GM12878 (cell line): ENCODE measurements around the gene ADAMTS2. TPM values are rescaled to one million over a fixed set of nuclear protein-coding genes. Genes with fewer than 3 reads are reported as not detected.

Source experiments
- ATAC-seq: fragments of 200-7000 bp; cut with Tn5 transposase; 3 replicates; pipeline ENCODE4 v1.9.1; 2020; ENCODE audit warnings: mild to moderate bottlenecking, moderate library complexity
- BruUV-seq: library from RNA; stranded (reverse); fragments of 400-500 nt; replicated peaks from 2 replicates; lab custom pipeline; 2021; lab: Mats Ljungman, UMichigan
- CTCF ChIA-PET: fragments of 300-600 bp; sonication (Branson Sonifier 250); formaldehyde crosslinking; extraction: SDS; loops from one replicate; lab custom pipeline; 2021; ENCODE audit warnings: inconsistent platforms; lab: Yijun Ruan, JAX
- POLR2A ChIA-PET: fragments of 350-600 bp; formaldehyde crosslinking; extraction: SDS; loops from one replicate; lab custom pipeline; 2021; ENCODE audit warnings: inconsistent platforms; lab: Charles Lee
- RAD21 ChIA-PET: fragments of 300-600 bp; sonication (Branson Sonifier 250); formaldehyde crosslinking; loops from one replicate; lab custom pipeline; 2023; ENCODE audit warnings: antibody characterized with exemption; ENCODE audit not compliant: unreplicated experiment; lab: Charles Lee
- SMC1A ChIA-PET: fragments of 300-600 bp; sonication (Branson Sonifier 250); formaldehyde crosslinking; loops from one replicate; lab custom pipeline; 2023; ENCODE audit not compliant: unreplicated experiment, uncharacterized antibody; lab: Charles Lee
- DNase-seq: peaks from one replicate; pipeline ENCODE4 v3.0.0-alpha.2; 2011; ENCODE audit warnings: low read depth, low spot score
- FAIRE-seq: peaks from 3 replicates; lab custom pipeline; 2011; peaks lifted over from hg19 to GRCh38; lab: Jason Lieb, UNC
- H2AFZ ChIP-seq: 2 replicates; pipeline ENCODE4 v1.6.0; 2011; ENCODE audit warnings: low read depth, low read length, control low read depth; ENCODE audit not compliant: control insufficient read depth
- H3K27ac ChIP-seq: 2 replicates; pipeline ENCODE4 v1.5.1; 2011; ENCODE audit warnings: control low read depth; ENCODE audit not compliant: control insufficient read depth, insufficient read depth
- H3K27me3 ChIP-seq, 2 experiments: replicated peaks in 1 of 2; 2 replicates each; pipeline versions ENCODE4 v1.6.0 to v1.6.1; 2011; ENCODE audit warnings: low read length in 1 of 2; ENCODE audit not compliant: control insufficient read depth in 2 of 2, insufficient read depth in 2 of 2
- H3K36me3 ChIP-seq, 2 experiments: 2 replicates each; pipeline ENCODE4 v1.5.1; 2011; ENCODE audit warnings: low read length in 1 of 2; ENCODE audit not compliant: control insufficient read depth in 2 of 2, insufficient read depth in 2 of 2
- H3K4me1 ChIP-seq: 2 replicates; pipeline ENCODE4 v1.6.1; 2011; ENCODE audit warnings: mild to moderate bottlenecking, low read length, moderate library complexity, mixed read lengths; ENCODE audit not compliant: control insufficient read depth, insufficient read depth
- H3K4me2 ChIP-seq: 2 replicates; pipeline ENCODE4 v1.6.0; 2011; ENCODE audit warnings: control low read depth; ENCODE audit not compliant: control insufficient read depth, insufficient read depth
- H3K4me3 ChIP-seq: fragments of 200-600 bp; sonication (generic); 2 replicates; pipeline ENCODE4 v1.5.1; 2016
- H3K79me2 ChIP-seq: 2 replicates; pipeline ENCODE4 v1.6.0; 2011; ENCODE audit warnings: low read length; ENCODE audit not compliant: control insufficient read depth, insufficient read depth
- H3K9ac ChIP-seq: 2 replicates; pipeline ENCODE4 v1.8.0; 2011; ENCODE audit warnings: low read length, control low read depth, mixed read lengths; ENCODE audit not compliant: control insufficient read depth, insufficient read depth
- H3K9me3 ChIP-seq: replicated peaks from 3 replicates; pipeline ENCODE4 v1.5.1; 2011; ENCODE audit warnings: mild to moderate bottlenecking, low read length; ENCODE audit not compliant: control insufficient read depth, insufficient read depth
- H4K20me1 ChIP-seq: 2 replicates; pipeline ENCODE4 v1.6.0; 2011; ENCODE audit not compliant: control insufficient read depth, insufficient read depth
- ASH2L ChIP-seq: fragments of 300-600, 200-600 bp; sonication (generic); IDR thresholded peaks from 2 replicates; pipeline ENCODE4 v1.6.1; 2017; ENCODE audit warnings: low read depth, mild to moderate bottlenecking, borderline replicate concordance
- ATF3 ChIP-seq: IDR thresholded peaks from 2 replicates; pipeline ENCODE4 v1.6.1; 2011; ENCODE audit warnings: low read depth, mild to moderate bottlenecking, low read length, moderate library complexity, borderline replicate concordance; ENCODE audit errors: extremely low read depth
- BRCA1 ChIP-seq: IDR thresholded peaks from 2 replicates; pipeline ENCODE4 v1.6.1; 2011; ENCODE audit warnings: low read depth, low read length, improper control_type of control experiment
- GABPA ChIP-seq: IDR thresholded peaks from 2 replicates; pipeline ENCODE4 v1.6.1; 2014; ENCODE audit warnings: antibody characterized with exemption, low read depth, mild to moderate bottlenecking, inconsistent platforms
- IKZF2 ChIP-seq, 2 experiments: fragments of 450-650 bp; IDR thresholded peaks; 2 replicates each; pipeline ENCODE4 v1.6.1; 2017; ENCODE audit warnings: mild to moderate bottlenecking in 2 of 2, moderate library complexity in 2 of 2
- IRF5 ChIP-seq: fragments of 450-650 bp; IDR thresholded peaks from 2 replicates; pipeline ENCODE4 v1.6.1; 2017; ENCODE audit warnings: borderline replicate concordance
- KAT2A ChIP-seq: conservative IDR thresholded peaks from 2 replicates; pipeline ENCODE4 v1.6.1; 2011; ENCODE audit warnings: low read depth, low read length; ENCODE audit not compliant: control insufficient read depth
- LARP7 ChIP-seq: fragments of 450-650 bp; IDR thresholded peaks from 2 replicates; pipeline ENCODE4 v1.6.1; 2017; ENCODE audit warnings: mild to moderate bottlenecking
- PML ChIP-seq: IDR thresholded peaks from 2 replicates; pipeline ENCODE4 v1.6.1; 2012; ENCODE audit warnings: low read length, inconsistent platforms
- POLR2AphosphoS5 ChIP-seq: IDR thresholded peaks from 2 replicates; pipeline ENCODE4 v1.6.1; 2011; ENCODE audit warnings: mild to moderate bottlenecking, low read length, inconsistent platforms
- RAD21 ChIP-seq: IDR thresholded peaks from 2 replicates; pipeline ENCODE4 v1.6.1; 2011; ENCODE audit warnings: mild to moderate bottlenecking, low read depth, low read length, moderate library complexity; ENCODE audit not compliant: insufficient read depth
- ZBTB40 ChIP-seq: fragments of 450-650 bp; IDR thresholded peaks from 2 replicates; pipeline ENCODE4 v1.6.1; 2016; ENCODE audit warnings: mild to moderate bottlenecking, moderate library complexity, borderline replicate concordance
- WGBS: methylation state at CpG from one replicate; pipeline ENCODE4 v1.1.6; 2016; ENCODE audit warnings: low lambda C conversion rate; ENCODE audit not compliant: insufficient replicate concordance, insufficient coverage; ENCODE audit errors: missing lambda C conversion rate; 5-methylcytosine and 5-hydroxymethylcytosine counted together
- in situ Hi-C: fragments of 300-500 bp; cut with MboI; formaldehyde crosslinking; loops from 9 replicates; pipeline ENCODE4 v1.14.3; 2018; ENCODE audit warnings: mixed read lengths
- intact Hi-C: fragments of 100-400 bp; cut with micrococcal nuclease; formaldehyde crosslinking; loops from one replicate; pipeline ENCODE4 v1.14.2; 2022; ENCODE audit not compliant: unreplicated experiment
- polyA plus RNA-seq, 11 experiments: library from polyadenylated mRNA; depleted of rRNA in 4 of 11; unstranded in 6 of 11; stranded (reverse) in 5 of 11; fragments of >200 nt; fragmentation: Nextera tagmentation in 4 of 11; fragmentation: Illumina TruSeq in 1 of 11; extraction: Ambion mirVana in 4 of 11; extraction: Trizol in 1 of 11; gene quantifications; 1 replicate in 1 of 11; 2 replicates in 10 of 11; pipeline versions ENCODE4 v1.2.1 to v1.2.3, GENCODE V29; 2011 to 2016; ENCODE audit warnings: inconsistent platforms in 2 of 11, missing spikeins in 2 of 11, low read depth in 1 of 11
- total RNA-seq, 4 experiments: library from RNA; depleted of rRNA in 3 of 4; stranded (reverse); fragments of >200 nt in 3 of 4; fragmentation: Illumina TruSeq in 1 of 4; extraction: Trizol in 1 of 4; gene quantifications; 2 replicates each; pipeline versions ENCODE4 v1.2.1 to v1.2.3, GENCODE V29; 2013 to 2021

ADAMTS2 gene
- total and polyA plus RNA-seq, 10 of the 15 experiments (the other 5 are each of a cell fraction or from before 2014, with no cell fraction given), result 0.03 to 0.05 TPM; not detected in 8

DNA sequence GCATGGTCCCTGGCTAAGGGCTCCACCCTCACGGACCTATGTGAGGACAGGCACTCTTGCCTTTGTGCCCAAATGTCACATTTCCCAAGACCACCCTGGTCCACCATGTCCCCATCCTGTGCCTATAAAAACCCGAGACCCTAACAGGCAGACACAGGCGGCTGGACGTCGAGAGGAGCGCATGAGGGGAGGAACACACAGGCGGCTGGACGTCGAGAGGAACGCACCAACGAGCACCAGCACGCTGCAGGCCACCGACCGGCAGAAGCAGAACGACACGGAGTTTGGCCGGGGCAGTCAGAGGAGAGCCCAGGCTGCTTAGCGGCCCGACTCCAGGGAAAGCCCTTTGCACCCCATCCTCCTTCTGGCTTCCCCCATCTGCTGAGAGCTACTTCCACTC lies 119.9 kb downstream of the ADAMTS2 start:
- Histone ChIP-seq H3K4me3 (no peak overlapping the region), H3K36me3 (no peaks in the 10 kb centered on the region), H3K4me1 (no peaks in the 10 kb centered on the region), H3K27me3 (no peaks in the 10 kb centered on the region), H4K20me1 (no peaks in the 10 kb centered on the region), H3K9ac (no peak overlapping the region), H2AFZ (no peak overlapping the region), H3K79me2 (no peaks in the 10 kb centered on the region), H3K4me2 (no peak overlapping the region), H3K27ac (no peak overlapping the region), H3K9me3 (peaks cover 3% of the 10 kb centered on the region; the same call in 2 of the 3 replicates)
- ChIA-PET POLR2A (no interaction called here), RAD21 (no interaction called here), SMC1A (no interaction called here), CTCF (no interaction called here)
- intact Hi-C loops, result no loop called here
- FAIRE-seq (no peak), DNase-seq (no peak), ATAC-seq (no peak)
- 51% methylated on average over 19 of the region's 19 CpGs for WGBS
- no TSS peak for BruUV-seq
- TF ChIP-seq ASH2L, result no peak
- TF ChIP-seq POLR2AphosphoS5, result no peak
- no peak for TF ChIP-seq KAT2A
- no peak for TF ChIP-seq ATF3
- TF ChIP-seq RAD21, result no peak
- TF ChIP-seq LARP7, result no peak
- no peak for TF ChIP-seq ZBTB40
- TF ChIP-seq BRCA1, result no peak
- no peak for TF ChIP-seq IRF5
- TF ChIP-seq PML, result no peak
- no peak for TF ChIP-seq IKZF2 (IDR thresholded peaks at IDR 0.05)
- no peak for TF ChIP-seq GABPA
- in situ Hi-C loops, result no loop called here
